ENCODE data around the gene KRT20.

Gene KRT20

GRCh38 chr17:40883626-40884334, 1.3 kb downstream of the KRT20 start:
- no peak for TF ChIP-seq CTCF (IDR thresholded peaks at IDR 0.05; ENCODE audit: borderline replicate concordance, control extremely low read depth, extremely low read depth, insufficient read depth, missing control alignments)
- DNase-seq (ENCODE audit: low spot score) = no peak
- in situ Hi-C loops (cut with MboI; ENCODE audit: low sequenced_read_pairs, unreplicated experiment) = no loop called here

GRCh38 chr17:40883031-40883430, 2.0 kb downstream of the KRT20 start:
- DNase-seq (ENCODE audit: low spot score) = no peak
- in situ Hi-C loops (cut with MboI; ENCODE audit: low sequenced_read_pairs, unreplicated experiment) = no loop called here
- no peak for TF ChIP-seq CTCF (IDR thresholded peaks at IDR 0.05; ENCODE audit: borderline replicate concordance, control extremely low read depth, extremely low read depth, insufficient read depth, missing control alignments)

DNA sequence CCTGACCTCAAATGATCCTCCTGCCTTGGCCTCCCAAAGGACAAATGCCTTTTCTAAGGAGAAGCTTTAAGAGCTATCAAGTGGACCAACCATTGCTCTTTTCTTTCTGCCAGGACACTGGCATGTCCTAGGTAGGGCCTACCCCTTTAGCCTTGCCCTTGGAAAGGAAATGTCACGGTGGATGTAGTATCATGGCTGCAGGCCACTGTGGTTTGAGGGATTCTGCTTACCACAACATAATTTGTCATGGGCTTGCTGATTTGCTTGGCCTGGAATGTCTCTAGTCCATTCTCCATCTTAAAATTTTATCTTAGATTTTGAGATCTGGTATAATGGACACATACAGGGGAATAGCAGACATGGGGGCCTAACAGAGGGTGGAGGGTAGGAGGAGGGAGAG, 6.0 kb downstream of the KRT20 start:
- TF ChIP-seq CTCF (IDR thresholded peaks at IDR 0.05; ENCODE audit: borderline replicate concordance, control extremely low read depth, extremely low read depth, insufficient read depth, missing control alignments) = no peak
- in situ Hi-C loops (cut with MboI; ENCODE audit: low sequenced_read_pairs, unreplicated experiment) = no loop called here
- DNase-seq (ENCODE audit: low spot score) = no peak

DNA sequence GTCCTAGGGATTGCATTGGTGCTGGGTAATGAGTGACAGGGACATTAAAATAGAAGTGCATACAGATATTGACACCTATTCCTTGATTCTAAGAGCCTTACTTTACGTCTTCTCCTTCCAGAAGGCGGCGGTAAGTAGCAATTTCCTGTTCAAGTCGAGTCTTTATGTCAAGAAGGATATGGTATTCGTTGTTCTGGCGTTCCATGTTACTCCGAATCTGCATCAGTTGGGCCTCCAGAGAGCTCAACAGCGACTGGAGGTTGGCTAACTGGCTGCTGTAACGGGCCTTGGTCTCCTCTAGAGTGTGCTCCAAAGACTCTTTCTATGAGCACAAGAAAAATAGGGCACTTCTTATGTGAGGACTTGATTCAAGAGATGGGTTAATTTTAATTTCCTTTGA, 7.0 kb downstream of the KRT20 start:
- in situ Hi-C loops (cut with MboI; ENCODE audit: low sequenced_read_pairs, unreplicated experiment) = no loop called here
- TF ChIP-seq CTCF (IDR thresholded peaks at IDR 0.05; ENCODE audit: borderline replicate concordance, control extremely low read depth, extremely low read depth, insufficient read depth, missing control alignments) = no peak
- no peak for DNase-seq (ENCODE audit: low spot score)

GRCh38 chr17:40873801-40874200, 11.2 kb downstream of the KRT20 start:
- TF ChIP-seq CTCF (IDR thresholded peaks at IDR 0.05; ENCODE audit: borderline replicate concordance, control extremely low read depth, extremely low read depth, insufficient read depth, missing control alignments) = no peak
- in situ Hi-C loops (cut with MboI; ENCODE audit: low sequenced_read_pairs, unreplicated experiment) = no loop called here
- DNase-seq (ENCODE audit: low spot score) = no peak

DNA sequence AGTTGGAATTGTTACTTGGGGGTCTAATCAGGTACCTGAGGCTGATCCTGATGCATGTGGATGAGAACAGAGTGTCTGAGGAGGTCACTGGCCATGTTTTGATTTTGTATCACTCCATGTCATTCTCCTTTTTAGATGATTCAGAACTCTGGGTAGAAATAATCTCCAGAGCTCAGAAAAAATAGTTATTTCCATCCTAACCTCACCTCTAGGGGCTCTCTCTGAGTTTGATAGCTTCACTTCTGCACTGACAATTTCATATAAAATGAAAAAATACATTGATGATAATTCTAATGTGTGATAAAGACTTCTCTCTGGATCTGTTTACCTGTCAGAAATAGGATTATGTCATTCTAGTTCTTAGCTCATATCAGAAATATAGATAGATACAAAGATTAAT, 11.8 kb downstream of the KRT20 start:
- TF ChIP-seq CTCF (IDR thresholded peaks at IDR 0.05; ENCODE audit: borderline replicate concordance, control extremely low read depth, extremely low read depth, insufficient read depth, missing control alignments) = no peak
- in situ Hi-C loops (cut with MboI; ENCODE audit: low sequenced_read_pairs, unreplicated experiment) = no loop called here
- no peak for DNase-seq (ENCODE audit: low spot score)
